Prostate gland (tissue), 2 donors: Measurements from ENCODE around the gene IL1A. TPM values are rescaled to one million over a fixed set of nuclear protein-coding genes. Genes with fewer than 3 reads are reported as not detected.

Source experiments
- DNase-seq: peaks from one replicate; pipeline ENCODE4 v3.0.0-alpha.2; 2019; ENCODE audit warnings: low spot score
- H3K27ac ChIP-seq, 2 donors: fragments of 200-600 bp; sonication (generic); 2 replicates each; pipeline ENCODE4 v1.5.1; 2017 to 2019
- H3K27me3 ChIP-seq: fragments of 200-600 bp; sonication (generic); replicated peaks from 2 replicates; pipeline ENCODE4 v1.5.1; 2019; ENCODE audit not compliant: insufficient read depth
- H3K36me3 ChIP-seq, 2 donors: fragments of 200-600 bp; sonication (generic); 1 replicate in 1 of 2; 2 replicates in 1 of 2; pipeline versions ENCODE4 v1.5.1 to v1.8.1; 2017 to 2019
- H3K4me1 ChIP-seq: fragments of 200-600 bp; sonication (generic); replicated peaks from 2 replicates; pipeline ENCODE4 v1.5.1; 2019
- H3K4me3 ChIP-seq, 2 donors: fragments of 200-600 bp; sonication (generic); 2 replicates each; pipeline ENCODE4 v1.5.1; 2017 to 2019
- H3K9me3 ChIP-seq: fragments of 200-600 bp; sonication (generic); 2 replicates; pipeline ENCODE4 v1.5.1; 2017
- POLR2A ChIP-seq: fragments of 450-650 bp; IDR thresholded peaks from one replicate; pipeline ENCODE4 v1.6.1; 2016; ENCODE audit warnings: antibody characterized with exemption, mild to moderate bottlenecking
- POLR2AphosphoS5 ChIP-seq: sonication (generic); formaldehyde crosslinking; IDR thresholded peaks from one replicate; pipeline ENCODE4 v1.6.1; 2017; ENCODE audit warnings: antibody characterized with exemption
- WGBS: methylation state at CpG from one replicate; pipeline ENCODE4 v1.1.5; 2018; 5-methylcytosine and 5-hydroxymethylcytosine counted together
- intact Hi-C: fragments of 100-400 bp; cut with DNase I; formaldehyde crosslinking; loops from one replicate; pipeline ENCODE4 v1.14.2; 2022
- total RNA-seq, 2 donors: library from RNA; depleted of rRNA; stranded (reverse); fragments of >200 nt; gene quantifications; one replicate each; pipeline ENCODE4 v1.1.0, GENCODE V29; 2016
- TF ChIP-seq, protein P1 (sequence below), 4 experiments: fragments of 200-600 bp in 2 of 4; fragments of 450-650 bp in 2 of 4; sonication (generic) in 2 of 4; IDR thresholded peaks; 1 replicate in 3 of 4; 2 replicates in 1 of 4; pipeline ENCODE4 v1.5.1; 2016 to 2019; ENCODE audit warnings: antibody characterized with exemption in 4 of 4, mild to moderate bottlenecking in 2 of 4, moderate library complexity in 2 of 4

The IL1A gene
- total RNA-seq, 2 donors from 2014 or later: 27.4 TPM; not detected in 1

DNA sequence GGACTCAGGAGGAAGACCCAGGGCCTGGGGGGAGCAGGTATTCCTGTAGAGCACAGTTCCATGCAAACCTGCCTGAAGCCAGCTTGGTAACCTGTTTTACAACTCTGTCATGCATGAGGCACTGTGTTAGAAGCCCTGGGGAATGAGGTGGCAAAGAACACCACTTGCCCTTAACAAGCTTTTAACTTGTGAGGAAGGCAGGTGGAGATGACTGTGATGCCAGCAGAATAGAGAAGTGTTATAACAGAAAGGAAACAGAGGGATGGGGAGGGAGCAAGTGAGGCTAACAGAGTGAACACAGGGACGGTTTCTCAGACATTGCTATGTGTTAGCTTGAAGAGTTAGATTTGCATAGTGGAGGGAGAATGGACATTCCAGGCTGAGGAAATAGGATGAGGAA, 11.5 kb upstream of the IL1A start:
- peak; percentile 15 for DNase-seq
- no peak overlapping the region for H3K27ac ChIP-seq
- H3K9me3 ChIP-seq: no peaks in the 10 kb centered on the region
- TF ChIP-seq POLR2A (no peak), POLR2AphosphoS5 (no peak)
- TF ChIP-seq, protein P1, sequence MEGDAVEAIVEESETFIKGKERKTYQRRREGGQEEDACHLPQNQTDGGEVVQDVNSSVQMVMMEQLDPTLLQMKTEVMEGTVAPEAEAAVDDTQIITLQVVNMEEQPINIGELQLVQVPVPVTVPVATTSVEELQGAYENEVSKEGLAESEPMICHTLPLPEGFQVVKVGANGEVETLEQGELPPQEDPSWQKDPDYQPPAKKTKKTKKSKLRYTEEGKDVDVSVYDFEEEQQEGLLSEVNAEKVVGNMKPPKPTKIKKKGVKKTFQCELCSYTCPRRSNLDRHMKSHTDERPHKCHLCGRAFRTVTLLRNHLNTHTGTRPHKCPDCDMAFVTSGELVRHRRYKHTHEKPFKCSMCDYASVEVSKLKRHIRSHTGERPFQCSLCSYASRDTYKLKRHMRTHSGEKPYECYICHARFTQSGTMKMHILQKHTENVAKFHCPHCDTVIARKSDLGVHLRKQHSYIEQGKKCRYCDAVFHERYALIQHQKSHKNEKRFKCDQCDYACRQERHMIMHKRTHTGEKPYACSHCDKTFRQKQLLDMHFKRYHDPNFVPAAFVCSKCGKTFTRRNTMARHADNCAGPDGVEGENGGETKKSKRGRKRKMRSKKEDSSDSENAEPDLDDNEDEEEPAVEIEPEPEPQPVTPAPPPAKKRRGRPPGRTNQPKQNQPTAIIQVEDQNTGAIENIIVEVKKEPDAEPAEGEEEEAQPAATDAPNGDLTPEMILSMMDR (IDR thresholded peaks at IDR 0.05): no peak
- no peak overlapping the region for H3K4me3 ChIP-seq
- H3K4me1 ChIP-seq: no peaks in the 10 kb centered on the region
- H3K27me3 ChIP-seq: no peaks in the 10 kb centered on the region
- intact Hi-C loops: no loop called here
- H3K36me3 ChIP-seq: no peaks in the 10 kb centered on the region
- WGBS: 35% methylated on average over 1 of the region's 1 CpG

- intact Hi-C loops: no loop called here
- Histone ChIP-seq H3K27me3 (no peaks in the 10 kb centered on the region), H3K9me3 (no peaks in the 10 kb centered on the region), H3K27ac (no peak overlapping the region), H3K36me3 (no peaks in the 10 kb centered on the region), H3K4me3 (no peak overlapping the region), H3K4me1 (no peaks in the 10 kb centered on the region)
- WGBS: 82% methylated on average over 3 of the region's 3 CpGs
- TF ChIP-seq POLR2AphosphoS5 (no peak), POLR2A (no peak)
- TF ChIP-seq, protein P1 (IDR thresholded peaks at IDR 0.05): no peak
- DNase-seq: no peak
Measured at GRCh38 chr2:112794841-112795240, 10.5 kb upstream of the IL1A start.

- Histone ChIP-seq H3K27me3 (no peaks in the 10 kb centered on the region), H3K36me3 (no peaks in the 10 kb centered on the region), H3K4me3 (no peak overlapping the region), H3K9me3 (no peaks in the 10 kb centered on the region), H3K4me1 (no peaks in the 10 kb centered on the region), H3K27ac (no peak overlapping the region)
- 57% methylated on average over 5 of the region's 5 CpGs for WGBS
- DNase-seq: peak; percentile 10
- intact Hi-C loops: no loop called here
- TF ChIP-seq, protein P1 (IDR thresholded peaks at IDR 0.05): no peak
- no peak for TF ChIP-seq POLR2AphosphoS5
- TF ChIP-seq POLR2A: no peak
Measured at GRCh38 chr2:112794131-112794733, 9.9 kb upstream of the IL1A start.

DNA sequence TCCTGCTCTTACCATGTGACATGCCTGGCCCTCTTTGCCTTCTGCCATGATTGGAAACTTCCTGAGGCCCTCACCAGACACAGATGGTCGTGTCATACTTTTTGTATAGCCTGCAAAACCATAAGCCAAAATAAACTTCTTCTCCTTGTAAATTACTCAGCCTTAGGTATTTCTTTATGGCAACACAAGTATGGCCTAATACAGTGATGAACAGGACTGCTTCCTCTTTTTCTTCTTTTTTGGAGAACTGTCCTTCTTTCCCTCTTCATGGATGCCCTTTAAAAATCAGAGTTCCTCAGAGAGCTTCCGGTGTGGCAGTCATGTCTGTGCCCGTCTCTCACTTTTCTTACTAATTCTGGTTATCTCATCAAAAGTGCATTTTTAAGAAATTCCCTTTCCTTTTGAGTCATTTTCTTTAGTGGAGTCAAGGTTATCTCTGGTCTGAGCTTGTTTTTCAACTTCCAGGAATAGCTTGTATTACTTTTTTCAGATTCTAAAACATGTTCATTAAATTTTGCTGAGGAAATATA, 9.2 kb upstream of the IL1A start:
- no peaks in the 10 kb centered on the region for H3K4me1 ChIP-seq
- no peaks in the 10 kb centered on the region for H3K27me3 ChIP-seq
- 59% methylated on average over 3 of the region's 3 CpGs for WGBS
- no peaks in the 10 kb centered on the region for H3K36me3 ChIP-seq
- no peak overlapping the region for H3K27ac ChIP-seq
- no peaks in the 10 kb centered on the region for H3K9me3 ChIP-seq
- DNase-seq: no peak
- TF ChIP-seq POLR2A: no peak
- TF ChIP-seq, protein P1 (IDR thresholded peaks at IDR 0.05): no peak
- no peak for TF ChIP-seq POLR2AphosphoS5
- H3K4me3 ChIP-seq: no peak overlapping the region
- intact Hi-C loops: no loop called here

- Histone ChIP-seq H3K36me3 (no peaks in the 10 kb centered on the region), H3K4me1 (no peaks in the 10 kb centered on the region), H3K27me3 (no peaks in the 10 kb centered on the region), H3K27ac (no peak overlapping the region), H3K4me3 (no peak overlapping the region), H3K9me3 (no peaks in the 10 kb centered on the region)
- TF ChIP-seq POLR2AphosphoS5 (no peak), POLR2A (no peak)
- TF ChIP-seq, protein P1 (IDR thresholded peaks at IDR 0.05): no peak
- WGBS: 88% methylated on average over 5 of the region's 5 CpGs
- no peak for DNase-seq
- intact Hi-C loops: no loop called here
Measured at GRCh38 chr2:112792419-112792818, 8.1 kb upstream of the IL1A start.
